ENCODE data around the gene CES2.

The CES2 gene

DNA sequence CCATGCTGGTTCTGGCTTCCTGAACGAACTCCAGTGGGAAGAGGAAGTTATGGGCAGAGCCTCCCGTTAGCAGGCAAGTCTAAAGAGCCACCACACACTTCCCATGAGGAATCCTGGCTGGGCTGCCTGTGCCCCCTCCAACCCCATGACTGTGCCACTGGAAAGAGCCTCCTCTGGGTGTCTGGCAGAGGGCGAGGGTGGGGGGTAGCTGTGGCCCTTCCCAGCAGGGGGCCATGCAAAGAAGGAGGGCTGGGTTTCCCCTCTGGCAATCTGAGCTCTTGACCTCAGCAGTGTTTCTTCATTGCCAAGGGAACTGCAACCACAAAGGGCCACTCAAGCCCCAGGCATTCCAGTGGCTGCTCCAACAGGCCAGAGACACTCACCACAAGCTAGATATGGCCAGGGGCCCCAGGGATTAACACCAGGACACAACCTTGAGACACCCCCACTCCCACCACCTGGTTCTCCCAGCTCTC is 8.3 kb upstream of the CES2 start (continued):
- TF ChIP-seq ZIC2 (tag by site-specific recombination; IDR thresholded peaks at IDR 0.05) (peak; percentile 86), ZNF48 (tag by site-specific recombination; IDR thresholded peaks at IDR 0.05) (no peak), ZNF155 (tag by site-specific recombination; IDR thresholded peaks at IDR 0.05) (no peak), ZNF366 (tag by site-specific recombination; conservative IDR thresholded peaks at IDR 0.05) (no peak), SP3 (tag by site-specific recombination; IDR thresholded peaks at IDR 0.05) (no peak), ZNF24 (tag by site-specific recombination; IDR thresholded peaks at IDR 0.05) (no peak), ZNF324 (tag by site-specific recombination; IDR thresholded peaks at IDR 0.05) (no peak)
- TF ChIP-seq, protein P1, sequence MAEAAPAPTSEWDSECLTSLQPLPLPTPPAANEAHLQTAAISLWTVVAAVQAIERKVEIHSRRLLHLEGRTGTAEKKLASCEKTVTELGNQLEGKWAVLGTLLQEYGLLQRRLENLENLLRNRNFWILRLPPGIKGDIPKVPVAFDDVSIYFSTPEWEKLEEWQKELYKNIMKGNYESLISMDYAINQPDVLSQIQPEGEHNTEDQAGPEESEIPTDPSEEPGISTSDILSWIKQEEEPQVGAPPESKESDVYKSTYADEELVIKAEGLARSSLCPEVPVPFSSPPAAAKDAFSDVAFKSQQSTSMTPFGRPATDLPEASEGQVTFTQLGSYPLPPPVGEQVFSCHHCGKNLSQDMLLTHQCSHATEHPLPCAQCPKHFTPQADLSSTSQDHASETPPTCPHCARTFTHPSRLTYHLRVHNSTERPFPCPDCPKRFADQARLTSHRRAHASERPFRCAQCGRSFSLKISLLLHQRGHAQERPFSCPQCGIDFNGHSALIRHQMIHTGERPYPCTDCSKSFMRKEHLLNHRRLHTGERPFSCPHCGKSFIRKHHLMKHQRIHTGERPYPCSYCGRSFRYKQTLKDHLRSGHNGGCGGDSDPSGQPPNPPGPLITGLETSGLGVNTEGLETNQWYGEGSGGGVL (tag by site-specific recombination; IDR thresholded peaks at IDR 0.05): peak; percentile 54

DNA sequence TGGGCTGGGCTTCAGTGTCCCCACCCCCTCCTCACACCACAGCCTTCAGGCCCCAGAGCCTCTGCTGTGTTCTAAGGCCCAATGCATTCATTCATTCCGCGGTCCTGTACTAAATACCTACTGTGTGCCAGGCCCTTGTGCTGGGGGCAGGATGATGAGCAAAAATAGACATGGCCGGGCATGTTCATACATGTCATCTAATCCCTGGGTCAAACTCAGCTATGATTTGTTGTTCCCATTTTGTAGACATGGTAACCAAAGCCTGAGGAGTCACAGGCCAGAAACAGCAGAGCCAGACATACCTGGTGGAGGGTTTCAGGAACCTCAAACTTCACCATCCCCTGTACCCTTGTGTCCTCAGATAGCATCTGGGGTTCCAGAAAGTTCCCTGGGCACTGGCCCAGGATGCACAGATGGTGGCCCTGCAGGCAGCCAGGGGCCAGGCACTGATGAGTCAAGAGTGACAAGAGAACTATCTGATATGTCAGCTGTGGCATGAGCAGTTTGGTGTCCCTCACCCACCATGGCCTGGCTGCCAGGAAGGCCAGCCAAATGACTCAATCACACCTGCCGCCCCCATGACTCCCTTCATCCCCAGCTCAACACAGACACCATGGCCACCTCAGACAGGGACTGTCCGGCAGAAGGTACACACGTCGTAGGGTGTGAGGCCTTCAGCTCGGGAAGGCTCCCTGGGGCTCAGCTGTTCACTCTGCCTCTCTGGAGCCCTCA is 7.2 kb upstream of the CES2 start:
- no peaks in the 10 kb centered on the region for H3K9me3 ChIP-seq (ENCODE audit: control insufficient read depth, insufficient read depth, low read depth, low read length)
- no peak for TF ChIP-seq ZEB2 (tag by site-specific recombination; IDR thresholded peaks at IDR 0.05)
- no peak for TF ChIP-seq TRIM28 (IDR thresholded peaks at IDR 0.05; ENCODE audit: borderline replicate concordance, low read length)
- no peak for TF ChIP-seq ZNF664 (tag by site-specific recombination; IDR thresholded peaks at IDR 0.05)
- no peak for TF ChIP-seq ZNF626 (tag by site-specific recombination; IDR thresholded peaks at IDR 0.05)
- 0 out of 2 replicates have a peak, but pooled peaks have one; percentile 30 for TF ChIP-seq ZNF311 (tag by site-specific recombination; IDR thresholded peaks at IDR 0.05; ENCODE audit: borderline replicate concordance)
- TF ChIP-seq TCF7L2 (IDR thresholded peaks at IDR 0.05; ENCODE audit: borderline replicate concordance, low read depth, low read length): no peak
- TF ChIP-seq BCL11A (tag by site-specific recombination; IDR thresholded peaks at IDR 0.05; ENCODE audit: low read depth): no peak
- TF ChIP-seq ZIC2 (tag by site-specific recombination; IDR thresholded peaks at IDR 0.05): no peak
- H3K27ac ChIP-seq (ENCODE audit: extremely low read depth, low read depth, low read length): no peak overlapping the region
- CTCF ChIA-PET: interaction anchor here (0.6 to 15.1 kb wide), 17 partner anchors 8 to 619 kb away, joined by 3 to 268 read pairs (median 3); partner anchors contain the start of gene CDH16
- no peaks in the 10 kb centered on the region; the same call in 1 of the 2 replicates for H3K4me1 ChIP-seq (ENCODE audit: control insufficient read depth, insufficient read depth, low read length)
- POLR2A ChIA-PET: interaction anchor here (0.9 to 1.4 kb wide), 8 partner anchors 8 to 36 kb away, joined by 3 to 11 read pairs (median 5); no protein-coding TSS in a partner anchor
- H3K36me3 ChIP-seq (ENCODE audit: control insufficient read depth in 2 of 2, insufficient read depth in 1 of 2, low read length in 2 of 2): peaks cover 4 to 16% of the 10 kb centered on the region in 2 experiments; a peak in 2 of 3 replicates
- H3K4me3 ChIP-seq (ENCODE audit: low read depth, low read length): no peak overlapping the region

DNA sequence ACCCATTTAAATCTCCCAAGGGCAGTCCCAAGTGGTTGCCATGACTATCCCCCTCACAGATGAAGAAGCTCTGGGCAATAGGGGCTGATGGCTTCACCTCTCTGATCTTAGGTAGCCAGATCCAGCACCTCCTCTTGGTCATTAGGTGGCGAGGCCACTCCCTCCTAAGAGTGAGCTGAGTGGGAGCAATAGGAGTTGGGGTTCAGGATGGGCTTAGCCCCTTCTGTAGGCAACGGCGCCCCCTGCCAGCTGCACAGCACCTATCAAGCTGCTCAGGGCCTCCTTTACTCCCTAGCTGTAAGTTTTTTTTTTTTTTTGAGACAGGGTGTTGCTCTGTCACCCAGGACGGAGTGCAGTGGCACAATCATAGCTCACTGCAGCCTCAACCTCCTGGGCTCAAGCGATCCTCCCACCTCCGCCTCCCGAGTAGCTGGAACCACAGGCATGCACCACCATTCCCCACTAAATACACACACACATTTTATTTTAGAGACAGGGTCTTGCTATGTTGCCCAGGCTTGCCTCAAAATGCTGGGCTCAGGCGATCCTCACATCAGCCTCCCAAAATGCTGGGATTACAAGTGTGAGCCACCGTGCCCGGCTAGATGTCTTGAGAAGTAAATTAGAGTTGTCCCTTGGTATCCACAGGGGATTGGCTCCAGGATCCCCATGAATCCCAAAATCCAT is 6.5 kb upstream of the CES2 start:
- peaks cover 4 to 16% of the 10 kb centered on the region in 2 experiments; a peak in 2 of 3 replicates for H3K36me3 ChIP-seq (ENCODE audit: control insufficient read depth in 2 of 2, insufficient read depth in 1 of 2, low read length in 2 of 2)
- no peak overlapping the region for H3K4me3 ChIP-seq (ENCODE audit: low read depth, low read length)
- no peaks in the 10 kb centered on the region for H3K9me3 ChIP-seq (ENCODE audit: control insufficient read depth, insufficient read depth, low read depth, low read length)
- no peak overlapping the region for H3K27ac ChIP-seq (ENCODE audit: extremely low read depth, low read depth, low read length)
- POLR2A ChIA-PET: interaction anchor here (0.9 to 1.3 kb wide), 7 partner anchors 9 to 36 kb away, joined by 3 to 11 read pairs (median 5); no protein-coding TSS in a partner anchor
- H3K4me1 ChIP-seq (ENCODE audit: control insufficient read depth, insufficient read depth, low read length): no peaks in the 10 kb centered on the region; the same call in 1 of the 2 replicates
- TF ChIP-seq OSR2 (tag by site-specific recombination; IDR thresholded peaks at IDR 0.05) (no peak), ZXDB (tag by site-specific recombination; IDR thresholded peaks at IDR 0.05) (no peak), ZNF121 (tag by site-specific recombination; IDR thresholded peaks at IDR 0.05) (peak; percentile 95)
- TF ChIP-seq, protein P2, sequence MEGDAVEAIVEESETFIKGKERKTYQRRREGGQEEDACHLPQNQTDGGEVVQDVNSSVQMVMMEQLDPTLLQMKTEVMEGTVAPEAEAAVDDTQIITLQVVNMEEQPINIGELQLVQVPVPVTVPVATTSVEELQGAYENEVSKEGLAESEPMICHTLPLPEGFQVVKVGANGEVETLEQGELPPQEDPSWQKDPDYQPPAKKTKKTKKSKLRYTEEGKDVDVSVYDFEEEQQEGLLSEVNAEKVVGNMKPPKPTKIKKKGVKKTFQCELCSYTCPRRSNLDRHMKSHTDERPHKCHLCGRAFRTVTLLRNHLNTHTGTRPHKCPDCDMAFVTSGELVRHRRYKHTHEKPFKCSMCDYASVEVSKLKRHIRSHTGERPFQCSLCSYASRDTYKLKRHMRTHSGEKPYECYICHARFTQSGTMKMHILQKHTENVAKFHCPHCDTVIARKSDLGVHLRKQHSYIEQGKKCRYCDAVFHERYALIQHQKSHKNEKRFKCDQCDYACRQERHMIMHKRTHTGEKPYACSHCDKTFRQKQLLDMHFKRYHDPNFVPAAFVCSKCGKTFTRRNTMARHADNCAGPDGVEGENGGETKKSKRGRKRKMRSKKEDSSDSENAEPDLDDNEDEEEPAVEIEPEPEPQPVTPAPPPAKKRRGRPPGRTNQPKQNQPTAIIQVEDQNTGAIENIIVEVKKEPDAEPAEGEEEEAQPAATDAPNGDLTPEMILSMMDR (tag by site-specific recombination; IDR thresholded peaks at IDR 0.05): peak; percentile 66
- CTCF ChIA-PET: interaction anchor here (0.6 to 15.1 kb wide), 15 partner anchors 8 to 618 kb away, joined by 3 to 268 read pairs (median 4); partner anchors contain the start of gene CDH16

All from HEK293 (cell line).